ENCODE data around the gene COL1A1.

The COL1A1 gene

DNA sequence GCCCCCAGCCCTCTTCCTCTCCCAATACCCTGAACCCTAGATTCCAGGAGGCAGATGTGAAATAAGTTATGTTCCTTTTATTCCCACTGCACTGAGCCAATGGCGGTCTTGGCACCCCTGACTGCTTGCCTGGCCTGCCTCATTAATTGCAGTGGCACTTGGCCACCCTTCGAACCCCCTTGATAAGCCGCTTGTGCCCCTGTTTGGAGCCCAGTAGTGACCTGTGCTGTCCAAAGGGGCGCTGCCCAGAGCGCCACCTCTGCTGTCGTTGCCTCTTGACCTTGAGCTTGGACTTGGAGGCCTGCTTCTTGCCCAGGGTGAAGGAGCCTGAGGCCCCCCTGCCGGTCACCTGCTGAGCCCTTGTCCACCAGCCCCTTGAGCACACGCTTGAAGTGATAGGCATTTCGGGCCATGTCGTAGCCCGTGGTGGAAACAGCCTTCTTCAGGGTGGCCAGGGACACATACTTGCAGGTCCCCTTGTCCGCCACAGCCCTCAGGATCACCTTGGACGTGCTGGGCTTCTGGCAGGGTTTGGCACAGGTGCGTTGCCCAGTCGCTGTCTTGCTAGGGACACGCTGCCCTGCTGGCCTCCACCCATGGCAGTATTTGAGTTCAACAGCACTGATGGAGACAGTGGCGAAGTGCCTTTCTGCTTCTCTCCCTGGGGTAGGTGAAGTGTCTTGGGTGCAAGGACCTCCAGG lies 29.9 kb downstream of the COL1A1 start:
- no peak for DNase-seq (ENCODE audit: low read depth)

DNA sequence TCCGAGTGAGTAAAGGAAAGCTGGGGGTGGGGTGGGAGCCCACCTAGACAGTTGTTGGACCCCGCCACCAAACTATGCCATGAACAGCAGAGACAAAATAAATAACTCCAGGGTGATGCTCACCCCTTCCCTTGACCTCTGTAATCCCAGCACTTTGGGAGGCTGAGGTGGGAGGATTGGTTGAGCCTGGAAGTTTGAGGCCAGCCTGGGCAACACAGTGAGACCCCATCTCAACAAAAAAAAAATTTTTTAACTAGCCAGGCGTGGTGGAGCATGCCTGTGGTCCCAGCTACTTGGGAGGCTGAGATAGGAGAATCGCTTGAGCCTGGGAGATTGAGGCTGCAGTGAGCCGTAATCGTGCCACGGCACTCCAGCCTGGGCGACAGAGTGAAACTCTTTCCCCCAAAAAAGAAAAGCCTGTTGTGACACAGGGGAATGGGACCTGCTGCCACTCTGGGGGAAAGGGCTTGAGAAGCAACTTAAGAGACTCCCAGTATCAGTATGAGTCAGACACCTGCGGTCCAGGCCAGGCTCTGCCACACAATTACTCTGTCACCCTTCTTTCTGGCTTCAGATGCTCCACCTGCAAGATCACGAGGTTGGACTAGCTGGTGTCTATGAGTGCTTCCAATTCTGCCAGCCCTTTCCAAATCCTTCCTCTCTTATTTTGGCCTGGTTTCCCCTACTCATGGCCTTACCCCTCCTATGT lies 30.6 kb downstream of the COL1A1 start:
- no peak for DNase-seq (ENCODE audit: low read depth)

DNA sequence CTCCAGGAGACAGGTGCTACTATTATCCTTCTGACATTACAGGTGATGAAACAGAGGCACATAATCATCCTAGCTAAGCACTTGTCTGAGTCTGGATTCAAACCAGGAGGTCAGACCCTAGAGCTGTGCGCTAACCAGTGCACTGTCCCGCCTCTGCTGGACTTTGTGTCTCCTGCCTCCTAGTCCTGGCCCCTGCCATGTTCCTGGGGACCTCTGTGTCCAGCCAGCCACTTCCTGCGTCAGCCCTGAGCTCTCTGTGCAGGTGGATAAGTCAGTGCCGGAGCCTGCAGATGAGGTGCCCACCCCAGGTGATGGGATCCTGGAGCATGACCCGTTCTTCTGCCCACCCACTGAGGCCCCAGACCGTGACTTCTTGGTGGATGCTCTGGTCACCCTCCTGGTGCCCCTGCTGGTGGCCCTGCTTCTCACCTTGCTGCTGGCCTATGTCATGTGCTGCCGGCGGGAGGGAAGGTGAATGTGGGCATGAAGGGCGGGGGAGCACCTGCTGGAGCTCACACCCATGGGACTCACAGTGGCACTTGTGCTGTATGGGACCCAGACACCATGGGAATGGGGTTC lies 31.5 kb downstream of the COL1A1 start:
- no peak for DNase-seq (ENCODE audit: low read depth)

GRCh38 chr17:50169121-50169764 lies 32.2 kb downstream of the COL1A1 start:
- no peak for DNase-seq (ENCODE audit: low read depth)

GRCh38 chr17:50168319-50168718 lies 33.1 kb downstream of the COL1A1 start:
- DNase-seq (ENCODE audit: low read depth), result no peak

- DNase-seq (ENCODE audit: low read depth), result no peak
Measured at GRCh38 chr17:50167371-50167770, 34.1 kb downstream of the COL1A1 start.

- DNase-seq (ENCODE audit: low read depth), result no peak
Measured at GRCh38 chr17:50166518-50167181, 34.8 kb downstream of the COL1A1 start.

GRCh38 chr17:50165867-50166517 lies 35.4 kb downstream of the COL1A1 start, which contains the start of gene SGCA:
Gene SGCA (plus strand): TSS chr17:50166005. CDS start chr17:50166041, 36 bp downstream.
- no peak for DNase-seq (ENCODE audit: low read depth)

DNA sequence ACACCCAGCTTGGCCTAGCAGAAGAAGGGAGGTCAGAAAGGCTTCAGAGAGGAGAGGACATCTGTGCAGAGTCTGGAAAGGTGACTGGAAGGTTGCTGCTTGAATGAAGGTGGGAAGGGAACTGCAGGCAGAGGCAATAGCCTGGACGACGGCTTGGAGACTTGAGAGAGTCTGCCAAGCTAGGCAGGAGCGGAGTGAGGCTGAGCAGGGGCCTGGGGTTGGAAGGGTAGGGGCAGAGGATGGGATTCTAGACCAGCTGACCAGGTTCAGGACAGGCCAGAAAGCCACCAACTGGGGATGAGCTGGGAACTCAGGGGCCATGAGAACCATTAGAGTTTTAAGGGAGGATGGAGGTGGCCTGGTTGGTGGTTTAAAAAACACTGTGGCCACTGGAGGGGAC lies 36.0 kb downstream of the COL1A1 start:
- no peak for DNase-seq (ENCODE audit: low read depth)

- no peak for DNase-seq (ENCODE audit: low read depth)
Measured at GRCh38 chr17:50165066-50165465, 36.4 kb downstream of the COL1A1 start.

GRCh38 chr17:50164697-50164988 lies 36.8 kb downstream of the COL1A1 start:
- no peak for DNase-seq (ENCODE audit: low read depth)

DNA sequence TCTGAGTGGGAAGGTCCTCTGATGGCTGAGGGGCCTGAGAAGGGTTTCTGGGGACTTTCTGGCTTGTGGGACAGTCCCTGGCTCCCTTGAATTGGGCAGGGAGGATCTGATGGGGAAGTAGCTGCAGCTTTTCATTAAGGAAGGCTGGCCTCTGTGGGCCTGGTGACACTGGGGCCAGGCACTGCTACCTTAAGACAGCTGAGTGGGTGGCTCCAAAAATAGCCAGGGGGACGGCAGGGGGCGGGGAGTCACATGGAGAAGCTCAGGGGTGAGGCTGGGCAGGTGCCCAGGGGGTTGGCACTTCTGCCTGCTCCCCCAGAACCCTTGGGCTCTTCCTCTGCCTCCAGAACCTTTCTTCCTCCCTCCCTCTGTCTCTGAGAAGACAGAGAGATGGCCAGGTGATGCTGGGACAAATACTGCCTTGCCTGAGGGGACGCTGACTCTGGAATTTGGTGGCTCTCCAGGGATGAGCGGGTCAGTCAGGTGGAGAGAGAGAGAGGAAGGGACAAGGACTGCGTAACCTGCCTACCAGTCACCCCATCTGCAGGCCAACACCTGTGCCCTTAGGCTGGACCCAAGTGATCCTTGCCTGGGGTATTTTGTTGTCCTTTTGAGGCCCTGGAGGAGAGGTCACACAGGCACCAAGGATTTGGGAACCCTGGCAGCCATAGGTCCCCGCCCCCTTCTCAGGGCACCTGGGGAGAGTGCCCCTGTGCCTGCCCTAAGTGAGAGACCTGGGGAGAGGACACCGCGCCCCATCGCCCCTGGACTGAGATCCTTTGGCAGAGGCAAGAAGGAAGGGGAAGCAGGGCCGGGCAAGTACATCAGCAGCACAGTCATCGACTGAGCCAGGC lies 37.4 kb downstream of the COL1A1 start:
- no peak for DNase-seq (ENCODE audit: low read depth)

DNA sequence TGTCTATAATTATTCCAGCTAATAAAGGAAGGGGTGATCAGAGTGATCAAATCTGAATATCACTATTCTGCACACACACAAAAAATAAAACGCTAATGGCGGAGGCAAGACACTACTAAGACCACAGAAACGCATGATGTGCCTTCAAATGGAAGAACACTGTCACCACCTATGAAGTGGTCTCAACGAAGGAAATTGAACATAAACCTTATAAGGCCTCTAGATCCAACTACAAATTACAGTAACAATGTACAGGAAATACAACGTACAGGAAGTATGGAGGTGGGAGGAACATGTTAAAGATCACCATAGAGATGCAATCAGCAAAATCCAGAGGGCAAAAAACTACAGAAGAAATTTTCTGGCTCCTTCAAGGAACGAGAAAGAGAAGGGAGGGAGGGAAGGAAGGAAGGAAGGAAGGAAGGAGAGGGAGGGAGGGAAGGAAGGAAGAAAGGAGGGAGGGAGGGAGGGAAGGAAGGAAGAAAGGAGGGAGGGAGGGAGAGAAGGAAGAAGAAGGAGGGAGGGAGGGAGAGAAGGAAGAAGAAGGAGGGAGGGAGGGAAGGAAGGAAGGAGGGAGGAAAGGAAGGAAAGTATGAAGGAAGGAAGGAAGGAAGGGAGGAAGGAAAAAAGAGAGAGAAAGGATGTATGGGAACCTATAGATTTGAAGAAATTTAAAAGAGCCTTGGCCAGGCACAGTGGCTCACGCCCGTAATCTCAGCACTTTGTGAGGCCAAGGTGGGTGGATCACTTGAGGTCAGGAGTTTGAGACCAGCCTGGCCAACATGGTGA lies 38.8 kb downstream of the COL1A1 start:
- no peak for DNase-seq (ENCODE audit: low read depth)

DNA sequence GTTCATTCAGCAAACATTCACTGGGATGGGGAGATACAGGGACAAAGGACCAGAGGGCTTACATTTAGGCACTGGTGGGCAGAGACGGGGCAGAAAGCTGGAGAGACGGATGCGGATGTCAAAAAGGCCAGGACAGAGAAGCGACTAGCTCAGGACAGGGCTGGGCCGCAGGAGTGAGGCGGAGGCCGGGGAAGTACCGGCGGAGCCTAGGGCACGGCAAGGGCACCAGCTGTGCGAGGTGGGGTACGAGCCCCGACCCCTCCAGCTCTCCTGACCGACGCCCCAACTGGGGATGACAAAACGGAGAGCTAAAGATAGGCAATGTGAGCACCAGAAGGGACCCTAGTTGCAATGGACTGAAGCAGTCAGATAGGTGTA lies 39.5 kb downstream of the COL1A1 start:
- DNase-seq (ENCODE audit: low read depth), result no peak

GRCh38 chr17:50161023-50161910 lies 40.2 kb downstream of the COL1A1 start:
- peak; percentile 90 for DNase-seq (ENCODE audit: low read depth)

DNA sequence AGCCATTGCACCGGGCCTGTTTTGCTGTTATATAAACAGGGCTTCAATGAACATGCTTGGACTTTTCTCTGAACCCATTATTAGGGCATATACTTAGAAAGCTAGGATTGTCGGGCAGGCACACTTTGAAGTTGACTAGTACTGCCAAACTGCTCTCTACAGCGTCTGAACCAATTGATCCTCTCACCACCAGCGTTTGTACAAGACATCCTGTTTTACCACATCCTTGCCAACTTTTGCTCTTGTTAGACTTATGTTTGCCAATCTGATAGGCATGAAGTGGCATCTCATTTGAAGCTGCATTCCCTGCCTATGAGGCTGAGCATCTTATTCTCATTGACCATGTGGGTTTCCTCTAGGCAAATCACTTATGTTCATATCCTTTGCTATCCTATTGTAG lies 43.5 kb downstream of the COL1A1 start:
- no peak for DNase-seq (ENCODE audit: low read depth)

DNA sequence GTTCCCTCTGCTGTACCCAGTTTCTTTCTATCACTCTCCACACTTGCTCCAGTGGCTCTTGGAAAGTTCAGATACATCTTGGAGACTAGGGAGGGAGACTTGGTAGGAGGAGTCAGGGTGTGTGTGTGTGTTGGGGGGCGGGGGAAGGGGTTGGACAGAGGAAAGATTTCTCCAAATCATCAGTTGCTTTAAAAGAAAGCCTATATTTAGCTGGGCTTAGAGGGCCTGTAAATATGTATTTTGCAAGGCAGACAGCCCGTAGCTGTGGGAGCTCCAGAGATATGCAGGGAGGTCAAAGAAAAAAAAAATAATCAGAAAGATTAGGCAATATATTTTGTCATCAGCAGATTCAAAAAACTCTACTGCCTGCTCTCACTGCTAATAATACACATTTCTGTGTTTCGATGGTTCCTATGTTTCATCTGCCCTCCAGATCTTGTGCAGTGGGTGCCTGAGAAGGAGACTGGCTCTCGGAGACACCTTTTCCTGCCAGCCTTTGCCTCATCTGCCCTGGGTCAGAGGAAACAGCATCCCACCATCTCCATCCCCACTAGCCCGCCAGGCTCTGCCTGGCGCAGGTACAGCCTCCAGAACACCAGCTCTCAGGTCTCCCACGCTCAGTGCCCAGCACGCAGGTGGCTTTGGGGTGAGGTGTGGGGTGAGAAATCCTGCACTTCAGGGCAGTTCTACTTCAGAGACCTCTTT lies 46.2 kb downstream of the COL1A1 start:
- no peak for DNase-seq (ENCODE audit: low read depth)

GRCh38 chr17:50154604-50155003 lies 46.8 kb downstream of the COL1A1 start:
- no peak for DNase-seq (ENCODE audit: low read depth)
